ENCODE results near the gene MARCHF9.

The MARCHF9 gene

GRCh38 chr12:57739387-57739786, 15.5 kb upstream of the MARCHF9 start:
- no peak for DNase-seq

DNA sequence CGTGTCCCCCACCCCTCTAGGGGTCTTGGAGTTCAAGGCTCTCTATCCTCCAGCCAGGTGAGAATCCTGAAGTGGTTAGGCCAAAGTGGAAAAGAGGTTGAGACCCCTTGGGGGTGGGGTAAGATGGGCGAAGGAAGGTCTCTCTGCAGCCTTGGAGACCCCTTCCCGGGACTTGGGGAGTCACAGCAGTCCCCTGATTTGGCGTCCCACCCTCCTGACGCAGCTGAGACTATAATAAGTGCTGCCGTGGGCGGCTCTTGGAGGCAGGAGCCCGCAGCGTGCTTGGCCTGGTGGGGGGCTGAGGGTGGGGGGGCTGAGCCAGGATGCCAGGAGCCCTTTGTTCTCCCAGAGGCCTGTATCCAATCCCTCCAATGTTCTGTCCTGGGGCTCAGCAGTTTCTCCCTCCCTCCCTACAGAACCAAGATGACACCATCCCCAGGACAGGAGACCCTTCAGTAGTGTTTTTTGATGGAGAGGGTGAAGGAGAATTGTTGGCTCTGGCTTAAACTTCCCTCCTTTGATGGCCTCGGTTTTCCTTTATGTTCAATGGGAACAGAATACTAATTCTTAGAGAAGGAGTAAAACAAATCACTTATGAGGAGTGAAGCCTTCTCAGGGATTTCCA, 14.9 kb upstream of the MARCHF9 start:
- DNase-seq, result no peak

DNA sequence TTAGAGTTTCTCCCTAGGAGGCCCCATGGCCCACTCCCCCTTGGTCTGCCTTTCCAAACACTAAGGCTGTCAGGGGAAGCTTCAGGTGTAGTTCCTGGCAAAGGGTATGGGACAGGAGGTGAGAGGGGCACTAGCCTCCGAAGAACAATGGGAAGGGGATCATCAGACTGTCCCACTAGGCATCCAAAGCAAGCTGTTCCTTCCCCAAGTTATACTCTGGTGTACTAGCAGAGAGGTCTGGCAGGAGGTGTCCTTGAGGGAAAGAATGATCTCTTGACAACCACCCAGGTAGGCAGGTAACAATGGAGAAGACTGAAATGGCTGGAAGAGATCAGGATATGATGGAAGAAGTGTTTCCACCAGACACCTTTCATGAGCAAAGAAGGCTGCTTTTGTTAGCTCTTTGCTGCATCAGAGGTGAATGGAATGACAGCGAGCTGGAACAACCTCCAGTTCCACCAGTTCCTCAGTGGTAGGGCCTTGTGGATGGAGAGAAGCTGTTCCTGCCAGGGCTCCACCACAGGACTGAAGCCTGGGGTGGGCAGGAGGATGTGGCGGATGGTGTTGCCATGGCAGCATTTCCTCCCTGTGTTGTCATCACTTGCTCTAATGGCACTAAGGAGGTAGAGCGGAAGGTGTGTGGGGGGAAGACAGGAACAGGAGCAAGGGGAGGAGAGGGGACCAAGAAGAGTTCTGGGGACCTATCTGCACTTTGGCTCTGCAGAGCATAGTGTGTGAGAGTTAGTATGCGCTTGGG, 14.1 kb upstream of the MARCHF9 start:
- peak; percentile 90 for DNase-seq

GRCh38 chr12:57741413-57741789, 13.5 kb upstream of the MARCHF9 start:
- no peak for DNase-seq

DNA sequence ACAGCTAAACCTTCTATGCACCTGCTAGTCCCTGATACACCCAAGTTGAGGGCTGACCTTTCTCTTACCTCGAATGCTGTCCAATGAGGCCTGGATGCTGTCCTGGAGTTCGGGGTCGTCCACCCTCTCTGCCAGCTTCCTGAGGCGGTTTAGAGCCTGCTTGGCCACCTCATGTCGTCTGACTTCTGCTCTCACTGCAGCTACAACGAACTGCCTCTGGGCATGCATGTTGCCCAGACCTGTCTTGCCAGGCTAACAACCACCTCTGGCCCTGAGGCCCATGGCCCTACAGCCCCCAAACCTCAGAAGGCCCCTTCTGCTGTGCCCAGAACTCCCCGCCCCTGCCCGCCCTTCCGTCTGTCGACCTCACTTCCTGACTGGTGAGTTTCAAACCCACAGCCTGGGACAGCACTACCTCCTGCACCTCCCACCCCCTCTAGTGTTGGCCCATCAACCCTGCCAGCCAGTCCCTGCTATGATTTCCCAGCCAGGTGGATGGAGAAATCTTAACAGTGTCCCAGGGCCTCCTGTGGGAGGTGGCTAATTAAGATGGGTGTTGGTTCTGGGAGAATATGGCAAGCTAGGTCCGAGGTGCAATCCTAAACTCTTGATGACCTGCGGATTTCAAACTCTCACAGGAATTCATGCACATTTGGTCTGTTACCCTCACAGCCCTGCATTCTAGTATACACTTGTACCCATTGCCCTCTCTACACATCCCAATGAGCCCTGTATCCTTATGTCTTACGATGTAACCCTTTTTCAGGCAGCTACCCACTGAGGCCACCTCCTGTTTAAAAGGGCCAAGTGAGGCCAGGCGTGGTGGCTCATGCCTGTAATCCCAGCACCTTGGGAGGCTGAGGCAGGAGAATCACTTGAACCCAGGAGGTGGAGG, 12.8 kb upstream of the MARCHF9 start:
- peak; percentile 90 for DNase-seq

DNA sequence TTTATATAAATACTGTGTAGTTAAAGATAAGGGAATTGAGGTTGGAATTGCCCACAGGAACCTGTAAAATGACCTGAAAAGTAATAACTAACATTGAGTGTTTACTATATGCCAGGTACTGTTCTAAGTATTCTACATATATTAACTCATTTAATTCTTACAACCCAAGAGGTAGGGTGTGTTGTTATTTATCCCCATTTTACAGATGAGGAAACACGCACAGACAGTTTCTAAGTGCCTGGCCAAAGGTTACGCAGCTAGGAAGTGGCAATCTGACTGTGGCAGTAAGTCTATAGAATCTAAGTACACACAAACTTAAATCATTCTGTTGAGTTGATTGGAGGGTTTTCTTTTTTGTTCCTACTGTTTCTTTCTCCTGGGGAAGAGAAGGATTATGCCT, 11.1 kb upstream of the MARCHF9 start:
- DNase-seq, result no peak

GRCh38 chr12:57744194-57744776, 10.6 kb upstream of the MARCHF9 start:
- peak; percentile 88 for DNase-seq

- peak; percentile 97 for DNase-seq
These were observed 10.0 kb upstream of the MARCHF9 start, which contains the start of gene TSPAN31 for GRCh38 chr12:57744777-57745484. Gene TSPAN31, plus strand, starts transcription at chr12:57745039. Its CDS starts 116 bp downstream, at chr12:57745155.

DNA sequence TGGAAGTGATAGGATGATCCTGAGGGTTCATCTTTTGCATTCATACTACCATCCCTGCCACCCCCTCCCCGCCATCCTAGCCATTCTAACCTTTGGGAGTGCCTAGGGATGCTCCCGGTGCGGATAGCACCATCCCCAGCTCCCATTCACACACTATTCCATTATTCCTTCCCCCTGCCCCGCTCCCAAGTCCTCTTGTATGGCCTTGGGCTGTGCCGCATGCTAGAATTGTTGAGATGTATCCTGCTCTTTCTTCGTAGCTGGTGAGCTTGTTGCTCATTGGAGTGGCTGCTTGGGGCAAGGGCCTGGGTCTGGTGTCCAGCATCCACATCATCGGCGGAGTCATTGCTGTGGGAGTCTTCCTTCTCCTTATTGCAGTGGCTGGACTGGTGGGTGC, 9.4 kb upstream of the MARCHF9 start:
- DNase-seq, result no peak

DNA sequence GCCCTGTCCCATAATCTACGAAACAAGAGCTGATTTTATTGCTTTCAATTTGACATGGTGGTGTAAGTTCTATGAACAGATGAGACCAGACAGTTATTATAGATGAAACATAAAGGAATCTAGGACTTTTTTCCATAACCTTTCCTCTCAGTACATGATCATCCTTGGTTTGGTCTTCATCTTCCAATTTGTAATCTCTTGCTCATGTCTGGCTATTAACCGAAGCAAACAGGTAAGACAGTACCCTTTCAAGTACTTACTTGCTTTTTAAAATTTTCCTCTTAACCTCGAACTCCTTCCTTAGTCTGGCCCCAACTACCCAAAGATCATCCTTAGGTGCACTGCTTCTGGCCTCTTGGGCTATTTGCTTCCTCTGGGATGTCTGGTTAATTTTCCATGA, 8.9 kb upstream of the MARCHF9 start:
- DNase-seq, result no peak

DNA sequence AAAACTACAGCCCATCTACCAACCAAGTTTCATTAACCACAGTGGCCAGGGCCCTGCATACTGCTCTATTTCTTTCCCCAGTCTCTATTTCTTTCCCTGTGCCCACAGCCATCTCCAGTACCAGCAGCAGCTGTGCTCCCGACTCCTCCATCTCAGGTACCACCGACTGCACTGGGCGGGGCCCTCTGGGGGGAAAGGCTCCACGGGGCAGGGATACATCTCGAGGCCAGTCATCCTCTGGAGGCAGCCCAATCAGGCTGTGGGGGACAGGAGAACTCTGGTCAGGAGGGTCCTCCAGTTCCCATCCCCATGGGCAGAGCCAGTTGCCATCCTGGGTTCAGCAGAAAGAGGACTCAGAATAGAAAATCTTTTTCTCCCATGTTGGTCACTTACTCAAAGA, 5.8 kb upstream of the MARCHF9 start:
- no peak for DNase-seq

DNA sequence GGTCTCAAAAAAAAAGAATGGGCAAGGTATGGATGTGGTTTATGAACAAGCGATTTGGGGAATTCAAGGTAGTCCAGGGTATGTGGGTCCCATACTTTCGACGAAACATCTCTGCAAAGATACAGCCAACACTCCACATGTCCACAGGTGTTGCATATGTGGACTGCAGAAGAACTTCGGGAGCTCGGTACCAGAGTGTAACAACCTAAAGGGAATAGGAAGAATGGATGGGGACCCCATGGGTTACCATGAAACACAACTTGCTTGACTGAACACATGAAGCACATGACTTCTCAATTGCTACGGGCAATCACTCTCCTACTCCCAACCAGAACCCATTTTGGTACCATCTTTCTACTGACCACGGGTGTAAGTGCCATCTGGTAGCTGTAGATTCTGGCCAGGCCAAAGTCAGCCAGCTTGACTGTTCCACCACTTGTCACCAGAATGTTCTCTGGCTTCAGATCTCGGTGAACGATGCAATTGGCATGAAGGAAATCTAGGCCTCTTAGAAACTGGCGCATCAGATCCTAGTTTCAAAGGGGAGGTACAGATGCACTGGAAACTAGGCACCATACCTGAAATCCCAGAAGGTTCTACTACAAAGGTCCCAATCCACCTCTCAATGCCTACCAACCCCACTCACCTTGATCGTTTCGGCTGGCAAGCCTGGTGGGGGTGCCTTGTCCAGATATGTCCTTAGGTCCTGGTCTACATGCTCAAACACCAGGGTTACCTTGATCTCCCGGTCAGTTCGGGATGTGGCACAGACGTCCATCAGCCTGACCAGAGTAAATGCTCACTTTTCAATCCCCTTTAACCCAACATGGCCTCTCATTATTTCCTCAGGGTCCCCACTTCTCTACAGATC, 4.1 kb upstream of the MARCHF9 start:
- no peak for DNase-seq

DNA sequence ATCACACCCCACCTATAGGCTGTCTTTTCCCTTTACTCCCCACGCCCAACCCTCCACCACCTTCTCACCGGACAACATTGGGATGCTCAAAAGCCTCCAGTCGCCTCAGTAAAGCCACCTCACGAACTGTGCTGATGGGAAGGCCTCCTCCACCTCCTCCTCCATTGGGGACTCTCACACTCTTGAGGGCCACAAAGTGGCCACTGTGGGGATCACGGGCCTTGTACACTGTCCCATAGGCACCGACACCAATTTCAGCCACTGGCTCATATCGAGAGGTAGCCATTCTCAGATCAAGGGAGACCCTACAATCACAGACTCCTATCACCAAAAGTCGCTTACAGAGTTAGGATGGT, 3.5 kb upstream of the MARCHF9 start:
- DNase-seq, result no peak

DNA sequence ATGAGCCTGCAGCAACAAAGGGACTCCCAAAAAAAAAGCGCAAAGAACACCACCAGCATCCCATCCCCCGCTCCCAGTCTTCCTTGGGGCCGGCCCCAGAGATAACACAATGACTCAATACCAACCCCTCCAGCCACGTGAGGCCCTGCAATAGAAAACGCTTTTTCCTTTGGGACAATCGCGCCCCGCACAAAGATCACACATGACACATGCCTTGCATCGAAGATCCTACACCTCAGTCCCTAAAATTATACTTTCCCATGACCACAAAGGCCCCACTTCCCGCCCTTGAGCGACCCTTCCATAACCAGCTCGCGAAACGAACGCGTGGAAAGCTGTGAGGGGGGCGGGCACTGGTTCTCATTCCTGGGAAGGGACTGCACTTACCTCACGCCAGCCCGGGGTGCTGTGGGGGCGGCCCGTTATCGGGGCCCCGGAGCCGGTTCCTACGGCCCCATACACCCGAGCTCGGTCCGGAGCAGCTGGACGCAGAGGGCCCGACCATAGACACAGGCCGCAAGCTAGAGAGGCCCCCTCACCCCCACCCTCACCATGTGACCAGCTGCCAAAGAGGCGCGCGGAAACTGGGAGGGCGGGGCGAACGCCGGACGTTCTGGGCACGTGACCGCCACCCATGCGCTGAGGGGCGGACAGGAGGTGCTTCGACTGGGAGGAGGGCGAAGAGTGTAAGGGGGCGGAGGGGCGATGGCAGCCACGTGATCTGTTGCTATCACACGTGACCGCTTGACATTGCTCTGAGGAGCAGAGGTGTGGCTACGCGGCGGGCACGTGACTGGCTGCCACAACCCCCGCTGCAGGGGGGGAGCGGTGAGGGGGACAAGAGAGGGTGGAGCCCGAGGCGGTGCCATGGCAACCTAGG, 2.9 kb upstream of the MARCHF9 start, which contains the start of gene CDK4:
TSS of gene CDK4 (minus strand) at position 523 of the 880 bp plus-strand sequence. CDS start 593 bp downstream, outside the sequence.
- peak; percentile 100 for DNase-seq

- DNase-seq, result no peak
These were observed 2.3 kb upstream of the MARCHF9 start for GRCh38 chr12:57752668-57753000.

DNA sequence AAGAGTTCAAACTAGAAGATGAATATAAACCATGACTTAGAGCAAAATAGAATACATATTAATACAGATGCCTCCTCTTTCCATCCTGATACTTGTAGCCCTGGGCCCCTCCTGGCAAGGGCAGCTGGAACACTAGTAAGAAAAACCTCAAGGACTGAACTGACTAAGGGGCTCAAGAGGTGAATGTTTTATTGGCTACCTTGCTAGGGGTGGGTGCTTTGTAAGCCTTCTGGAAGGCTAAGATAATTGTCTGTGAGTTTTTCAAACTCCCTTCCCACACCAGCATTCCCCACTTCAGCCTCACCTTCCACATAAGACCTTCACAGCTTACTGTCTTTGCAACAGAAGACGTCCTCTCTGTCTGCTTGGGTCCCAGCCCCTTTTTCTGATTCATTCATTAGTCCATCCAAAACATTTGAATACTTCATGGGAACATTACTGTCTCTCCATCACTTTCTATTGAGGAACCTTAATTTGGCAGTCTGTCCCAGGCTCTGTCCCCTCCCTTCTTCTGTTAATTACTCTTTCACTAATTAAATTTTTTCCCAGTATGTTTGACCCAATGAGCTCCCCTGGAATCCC, 1.1 kb upstream of the MARCHF9 start:
- DNase-seq, result no peak

DNA sequence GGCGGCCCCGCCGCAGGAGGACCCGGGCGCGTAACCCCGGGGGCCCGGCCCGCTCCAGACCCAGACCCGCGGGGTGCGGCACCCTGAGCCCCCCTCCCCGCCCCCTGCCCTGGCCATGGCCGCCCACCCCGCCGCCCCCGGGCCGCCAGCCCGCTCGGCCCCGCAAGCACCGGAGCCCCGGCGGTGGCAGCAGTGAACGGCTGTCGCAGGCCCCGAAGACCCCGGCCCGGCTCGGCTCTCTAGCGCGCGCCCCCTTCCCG, 221 bp downstream of the MARCHF9 start:
- DNase-seq, result no peak

GRCh38 chr12:57755454-57756372, 810 bp downstream of the MARCHF9 start:
- DNase-seq, result peak; percentile 57

Data from CD4-positive, alpha-beta T cell treated with Interleukin-21 for 1 hour (primary cell).